GM21737 (cell line): ENCODE data around the gene DUS1L.

Experiments used
- ATAC-seq: cut with Tn5 transposase; IDR thresholded peaks from one replicate; pipeline ENCODE4 v1.9.1; 2021; ENCODE audit warnings: mild to moderate bottlenecking, moderate library complexity; ENCODE audit not compliant: unreplicated experiment

The DUS1L gene

GRCh38 chr17:82065638-82066303 is at the start of gene DUS1L:
Gene DUS1L, minus strand, starts transcription at chr17:82065804. Its CDS starts 745 bp downstream, at chr17:82065059.
- ATAC-seq: peak; percentile 66

GRCh38 chr17:82114872-82115271 is 49.3 kb upstream of the DUS1L start:
- ATAC-seq: no peak

GRCh38 chr17:82114447-82114846 is 48.8 kb upstream of the DUS1L start:
- no peak for ATAC-seq

GRCh38 chr17:82113941-82114340 is 48.3 kb upstream of the DUS1L start:
- ATAC-seq: no peak

- ATAC-seq: no peak
These were observed 47.8 kb upstream of the DUS1L start for GRCh38 chr17:82113422-82113821.

- no peak for ATAC-seq
These were observed 47.3 kb upstream of the DUS1L start for GRCh38 chr17:82112914-82113311.

GRCh38 chr17:82112181-82112913 is 46.7 kb upstream of the DUS1L start:
- ATAC-seq: no peak

GRCh38 chr17:82110298-82110697 is 44.7 kb upstream of the DUS1L start:
- no peak for ATAC-seq

GRCh38 chr17:82108961-82109475 is 43.4 kb upstream of the DUS1L start:
- ATAC-seq: no peak

GRCh38 chr17:82108496-82108945 is 42.9 kb upstream of the DUS1L start:
- ATAC-seq: no peak

- no peak for ATAC-seq
These were observed 42.4 kb upstream of the DUS1L start for GRCh38 chr17:82108038-82108437.

- ATAC-seq: no peak
These were observed 41.8 kb upstream of the DUS1L start for GRCh38 chr17:82107341-82107860.

GRCh38 chr17:82106688-82107305 is 41.2 kb upstream of the DUS1L start:
- no peak for ATAC-seq

GRCh38 chr17:82105882-82106687 is 40.5 kb upstream of the DUS1L start:
- ATAC-seq: peak; percentile 64

- no peak for ATAC-seq
These were observed 39.8 kb upstream of the DUS1L start for GRCh38 chr17:82105417-82105881.

- ATAC-seq: no peak
These were observed 39.3 kb upstream of the DUS1L start for GRCh38 chr17:82104797-82105416.

- no peak for ATAC-seq
These were observed 38.2 kb upstream of the DUS1L start for GRCh38 chr17:82103553-82104451.

- no peak for ATAC-seq
These were observed 36.4 kb upstream of the DUS1L start for GRCh38 chr17:82101767-82102679.
